ENCODE measurements around the gene STRADA.

The STRADA gene

GRCh38 chr17:63707151-63707550 is 34.4 kb downstream of the STRADA start:
- H3K27ac ChIP-seq (ENCODE audit: low read length) = no peak overlapping the region
- H3K4me3 ChIP-seq (ENCODE audit: low read depth in 1 of 2, low read length in 2 of 2) = no peak overlapping the region
- no peaks in the 10 kb centered on the region for H3K9me3 ChIP-seq (ENCODE audit: control insufficient read depth in 1 of 2, low read length in 2 of 2)
- H3K36me3 ChIP-seq (ENCODE audit: control insufficient read depth in 1 of 2, insufficient read depth in 2 of 2, low read length in 2 of 2) = peaks cover 33 to 68% of the 10 kb centered on the region in 2 donors
- H3K27me3 ChIP-seq (ENCODE audit: low read depth, low read length) = no peaks in the 10 kb centered on the region
- H3K4me1 ChIP-seq (ENCODE audit: control insufficient read depth in 1 of 2, insufficient read depth in 2 of 2, low read length in 2 of 2) = no peaks in the 10 kb centered on the region

- H3K9me3 ChIP-seq (ENCODE audit: control insufficient read depth in 1 of 2, low read length in 2 of 2) = no peaks in the 10 kb centered on the region
- H3K4me1 ChIP-seq (ENCODE audit: control insufficient read depth in 1 of 2, insufficient read depth in 2 of 2, low read length in 2 of 2) = peaks cover 0 to under 1% of the 10 kb centered on the region in 2 donors
- H3K27me3 ChIP-seq (ENCODE audit: low read depth, low read length) = no peaks in the 10 kb centered on the region
- no peak overlapping the region for H3K4me3 ChIP-seq (ENCODE audit: low read depth in 1 of 2, low read length in 2 of 2)
- H3K36me3 ChIP-seq (ENCODE audit: control insufficient read depth in 1 of 2, insufficient read depth in 2 of 2, low read length in 2 of 2) = peaks cover 33 to 62% of the 10 kb centered on the region in 2 donors
- H3K27ac ChIP-seq (ENCODE audit: low read length) = no peak overlapping the region
Observed at GRCh38 chr17:63706336-63707082, 35.1 kb downstream of the STRADA start.

DNA sequence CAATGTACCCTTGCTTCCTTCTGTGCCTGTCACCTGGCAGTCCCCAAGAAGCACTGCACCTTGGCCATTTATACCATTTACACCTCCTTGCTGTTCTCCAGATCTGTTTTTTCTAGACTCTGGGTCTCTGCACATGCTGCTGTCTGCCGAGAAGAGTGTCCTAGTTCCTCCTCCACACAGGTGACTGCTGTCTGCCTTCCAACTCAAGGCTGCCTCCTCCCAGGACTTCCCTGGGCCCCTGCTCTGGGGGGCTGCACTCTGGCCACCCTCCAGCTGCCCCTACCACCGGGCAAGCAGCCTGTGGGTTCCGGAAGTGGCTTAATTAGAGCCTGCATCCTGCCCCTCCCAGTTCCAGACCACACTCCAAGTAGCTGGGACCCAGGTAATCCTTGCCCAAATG is 35.9 kb downstream of the STRADA start:
- Histone ChIP-seq H3K27ac (ENCODE audit: low read length) (no peak overlapping the region), H3K4me1 (ENCODE audit: control insufficient read depth in 1 of 2, insufficient read depth in 2 of 2, low read length in 2 of 2) (peaks cover 0 to 8% of the 10 kb centered on the region in 2 donors), H3K27me3 (ENCODE audit: low read depth, low read length) (no peaks in the 10 kb centered on the region), H3K4me3 (ENCODE audit: low read depth in 1 of 2, low read length in 2 of 2) (no peak overlapping the region), H3K36me3 (ENCODE audit: control insufficient read depth in 1 of 2, insufficient read depth in 2 of 2, low read length in 2 of 2) (peaks cover 32 to 57% of the 10 kb centered on the region in 2 donors), H3K9me3 (ENCODE audit: control insufficient read depth in 1 of 2, low read length in 2 of 2) (no peaks in the 10 kb centered on the region)

GRCh38 chr17:63704836-63705235 is 36.8 kb downstream of the STRADA start:
- H3K27me3 ChIP-seq (ENCODE audit: low read depth, low read length) = no peaks in the 10 kb centered on the region
- H3K27ac ChIP-seq (ENCODE audit: low read length) = no peak overlapping the region
- H3K4me3 ChIP-seq (ENCODE audit: low read depth in 1 of 2, low read length in 2 of 2) = no peak overlapping the region
- no peaks in the 10 kb centered on the region for H3K9me3 ChIP-seq (ENCODE audit: control insufficient read depth in 1 of 2, low read length in 2 of 2)
- H3K36me3 ChIP-seq (ENCODE audit: control insufficient read depth in 1 of 2, insufficient read depth in 2 of 2, low read length in 2 of 2) = peaks cover 26 to 51% of the 10 kb centered on the region in 2 donors
- peaks cover 0 to 8% of the 10 kb centered on the region in 2 donors for H3K4me1 ChIP-seq (ENCODE audit: control insufficient read depth in 1 of 2, insufficient read depth in 2 of 2, low read length in 2 of 2)

DNA sequence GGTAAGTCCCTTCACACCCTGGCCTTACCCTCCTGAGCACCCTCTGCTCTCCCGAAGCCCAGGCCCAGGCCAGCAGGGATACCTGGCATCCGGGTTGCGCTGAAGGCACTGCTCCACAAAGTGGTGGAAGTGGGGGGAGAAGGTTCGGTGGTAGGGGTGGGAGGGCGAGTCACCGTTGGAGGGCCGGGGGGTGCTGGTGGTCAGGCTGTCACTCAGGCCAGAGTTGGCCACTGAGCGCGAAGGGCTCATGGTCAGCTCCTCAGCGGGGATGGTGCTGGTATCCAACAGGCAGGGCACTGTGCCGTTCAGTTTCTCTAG is 37.4 kb downstream of the STRADA start:
- H3K4me3 ChIP-seq (ENCODE audit: low read depth in 1 of 2, low read length in 2 of 2) = no peak overlapping the region
- peaks cover 0 to 10% of the 10 kb centered on the region in 2 donors for H3K4me1 ChIP-seq (ENCODE audit: control insufficient read depth in 1 of 2, insufficient read depth in 2 of 2, low read length in 2 of 2)
- H3K9me3 ChIP-seq (ENCODE audit: control insufficient read depth in 1 of 2, low read length in 2 of 2) = no peaks in the 10 kb centered on the region
- no peak overlapping the region for H3K27ac ChIP-seq (ENCODE audit: low read length)
- H3K27me3 ChIP-seq (ENCODE audit: low read depth, low read length) = no peaks in the 10 kb centered on the region
- H3K36me3 ChIP-seq (ENCODE audit: control insufficient read depth in 1 of 2, insufficient read depth in 2 of 2, low read length in 2 of 2) = peaks cover 20 to 44% of the 10 kb centered on the region in 2 donors

DNA sequence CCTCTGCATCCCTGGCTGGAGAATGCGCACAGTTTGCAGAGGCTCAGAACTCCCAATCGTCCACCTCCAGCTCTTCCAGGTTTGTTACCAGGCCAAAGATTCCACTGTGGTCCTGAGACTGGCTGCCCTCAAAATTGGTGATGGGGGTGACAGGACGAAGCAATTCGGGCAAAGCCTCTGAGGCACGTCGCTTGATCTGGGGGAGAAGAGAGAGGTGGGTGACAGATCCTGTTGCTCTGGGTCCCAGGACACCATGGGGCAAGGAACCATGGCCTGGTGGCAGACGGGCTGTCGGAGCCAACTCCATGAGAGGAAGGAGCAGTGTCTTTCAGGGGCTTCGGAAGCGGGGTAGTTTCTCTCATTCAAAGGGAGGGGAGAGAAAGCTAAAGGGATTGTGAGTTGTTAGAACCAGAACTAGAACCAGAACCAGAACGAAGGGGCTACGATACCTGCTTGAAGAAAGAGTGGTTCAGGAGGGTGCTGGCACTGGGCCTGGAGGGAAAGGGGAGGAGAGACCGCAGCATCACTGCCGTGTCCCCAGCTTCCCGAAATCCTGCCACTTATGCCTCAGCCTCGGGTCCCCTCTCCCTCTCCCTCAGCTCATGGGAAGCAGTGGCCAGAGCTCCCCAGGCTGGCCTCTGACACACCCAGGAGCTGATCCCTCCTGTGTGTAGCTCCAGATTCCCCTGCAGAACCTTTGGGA is 37.9 kb downstream of the STRADA start:
- Histone ChIP-seq H3K27me3 (ENCODE audit: low read depth, low read length) (no peaks in the 10 kb centered on the region), H3K36me3 (ENCODE audit: control insufficient read depth in 1 of 2, insufficient read depth in 2 of 2, low read length in 2 of 2) (peaks cover 17 to 39% of the 10 kb centered on the region in 2 donors), H3K9me3 (ENCODE audit: control insufficient read depth in 1 of 2, low read length in 2 of 2) (no peaks in the 10 kb centered on the region), H3K27ac (ENCODE audit: low read length) (no peak overlapping the region), H3K4me1 (ENCODE audit: control insufficient read depth in 1 of 2, insufficient read depth in 2 of 2, low read length in 2 of 2) (peaks cover 0 to 14% of the 10 kb centered on the region in 2 donors), H3K4me3 (ENCODE audit: low read depth in 1 of 2, low read length in 2 of 2) (no peak overlapping the region)

GRCh38 chr17:63703029-63703428 is 38.6 kb downstream of the STRADA start:
- Histone ChIP-seq H3K36me3 (ENCODE audit: control insufficient read depth in 1 of 2, insufficient read depth in 2 of 2, low read length in 2 of 2) (peaks cover 17 to 37% of the 10 kb centered on the region in 2 donors), H3K4me1 (ENCODE audit: control insufficient read depth in 1 of 2, insufficient read depth in 2 of 2, low read length in 2 of 2) (peaks cover 0 to 15% of the 10 kb centered on the region in 2 donors)

GRCh38 chr17:63702721-63703015 is 38.9 kb downstream of the STRADA start:
- Histone ChIP-seq H3K4me1 (ENCODE audit: control insufficient read depth in 1 of 2, insufficient read depth in 2 of 2, low read length in 2 of 2) (peaks cover 0 to 18% of the 10 kb centered on the region in 2 donors), H3K27ac (ENCODE audit: low read length) (no peak overlapping the region), H3K9me3 (ENCODE audit: control insufficient read depth in 1 of 2, low read length in 2 of 2) (no peaks in the 10 kb centered on the region), H3K36me3 (ENCODE audit: control insufficient read depth in 1 of 2, insufficient read depth in 2 of 2, low read length in 2 of 2) (peaks cover 17 to 37% of the 10 kb centered on the region in 2 donors), H3K27me3 (ENCODE audit: low read depth, low read length) (no peaks in the 10 kb centered on the region), H3K4me3 (ENCODE audit: low read depth in 1 of 2, low read length in 2 of 2) (no peak overlapping the region)

More at GRCh38 chr17:63703029-63703428, 38.6 kb downstream of the STRADA start:
- no peak overlapping the region for H3K27ac ChIP-seq (ENCODE audit: low read length)
- no peak overlapping the region for H3K4me3 ChIP-seq (ENCODE audit: low read depth in 1 of 2, low read length in 2 of 2)
- no peaks in the 10 kb centered on the region for H3K27me3 ChIP-seq (ENCODE audit: low read depth, low read length)
- no peaks in the 10 kb centered on the region for H3K9me3 ChIP-seq (ENCODE audit: control insufficient read depth in 1 of 2, low read length in 2 of 2)

DNA sequence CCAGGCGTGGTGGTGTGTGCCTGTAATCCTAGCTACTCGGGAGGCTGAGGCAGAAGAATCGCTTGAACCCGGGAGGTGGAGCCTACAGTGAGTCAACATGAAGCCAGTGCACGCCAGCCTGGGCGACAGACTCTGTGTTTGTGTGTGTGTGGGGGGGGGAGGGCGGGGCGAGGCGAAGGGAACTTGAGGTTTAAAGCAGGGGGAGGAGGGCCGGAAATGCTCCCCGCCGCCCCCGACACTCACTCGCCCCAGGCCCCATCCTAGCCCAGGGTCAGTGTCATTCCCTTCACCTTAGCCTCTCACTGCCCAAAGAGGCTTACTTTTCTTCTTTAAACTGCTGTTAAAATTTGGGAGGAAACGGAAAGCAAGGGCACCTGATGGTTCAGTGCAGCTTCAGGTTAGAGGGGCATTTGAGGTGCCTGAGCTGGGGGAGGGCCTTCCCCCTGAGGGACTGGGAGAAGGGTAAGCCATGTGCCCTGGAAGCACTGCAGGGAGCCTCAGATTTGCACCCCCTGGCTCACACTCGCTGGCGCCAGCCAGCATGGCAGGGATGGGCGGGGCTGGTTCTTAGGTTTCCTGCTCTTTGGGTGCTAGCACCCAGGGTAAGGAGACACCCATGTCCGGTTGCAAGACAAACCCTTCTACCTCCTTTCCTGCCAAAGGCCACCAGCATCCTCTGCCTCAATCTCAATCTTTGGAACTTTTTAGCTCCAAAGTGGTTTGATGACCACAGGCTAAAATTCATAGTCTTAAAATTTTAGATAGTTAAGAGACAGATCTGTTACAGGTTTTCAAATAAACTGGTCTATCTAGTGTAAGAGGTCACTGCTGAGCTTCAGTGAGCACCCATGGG is 39.5 kb downstream of the STRADA start:
- peaks cover 0 to 22% of the 10 kb centered on the region in 2 donors for H3K4me1 ChIP-seq (ENCODE audit: control insufficient read depth in 1 of 2, insufficient read depth in 2 of 2, low read length in 2 of 2)
- peaks cover 17 to 34% of the 10 kb centered on the region in 2 donors for H3K36me3 ChIP-seq (ENCODE audit: control insufficient read depth in 1 of 2, insufficient read depth in 2 of 2, low read length in 2 of 2)
- no peaks in the 10 kb centered on the region for H3K27me3 ChIP-seq (ENCODE audit: low read depth, low read length)
- H3K4me3 ChIP-seq (ENCODE audit: low read depth in 1 of 2, low read length in 2 of 2) = no peak overlapping the region
- H3K9me3 ChIP-seq (ENCODE audit: control insufficient read depth in 1 of 2, low read length in 2 of 2) = no peaks in the 10 kb centered on the region
- no peak overlapping the region for H3K27ac ChIP-seq (ENCODE audit: low read length)

DNA sequence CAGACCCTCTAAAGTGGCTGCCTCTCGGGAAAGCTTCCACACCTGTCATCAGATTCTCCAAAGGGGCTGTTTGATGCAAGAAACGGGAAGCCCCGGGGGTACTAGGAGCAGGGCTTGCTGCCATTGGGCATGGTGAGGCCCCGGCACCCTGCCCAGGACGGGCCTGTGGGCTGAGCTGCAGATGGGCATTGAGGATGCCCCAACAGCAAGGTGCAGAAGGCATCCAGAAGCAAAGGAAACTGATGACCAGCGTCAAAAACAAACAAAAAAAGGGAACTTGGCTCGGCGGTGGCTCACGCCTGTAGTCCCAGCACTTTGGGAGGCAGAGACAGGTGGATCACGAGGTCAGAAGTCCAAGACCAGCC is 40.2 kb downstream of the STRADA start:
- peaks cover 0 to 22% of the 10 kb centered on the region in 2 donors for H3K4me1 ChIP-seq (ENCODE audit: control insufficient read depth in 1 of 2, insufficient read depth in 2 of 2, low read length in 2 of 2)
- peak overlapping the region; percentile 37 to 61 for H3K4me3 ChIP-seq (ENCODE audit: low read depth in 1 of 2, low read length in 2 of 2)

More for the DNA sequence above, 40.2 kb downstream of the STRADA start:
- peaks cover 12 to 29% of the 10 kb centered on the region in 2 donors for H3K36me3 ChIP-seq (ENCODE audit: control insufficient read depth in 1 of 2, insufficient read depth in 2 of 2, low read length in 2 of 2)
- H3K9me3 ChIP-seq (ENCODE audit: control insufficient read depth in 1 of 2, low read length in 2 of 2) = no peaks in the 10 kb centered on the region
- H3K27ac ChIP-seq (ENCODE audit: low read length) = no peak overlapping the region
- no peaks in the 10 kb centered on the region for H3K27me3 ChIP-seq (ENCODE audit: low read depth, low read length)

Measured in muscle layer of duodenum (tissue), 2 donors.